ENCODE measurements around the gene PNPLA3. TPM values are rescaled to one million over a fixed set of nuclear protein-coding genes. Genes with fewer than 3 reads are reported as not detected.

PNPLA3 gene
- total RNA-seq, 1 experiment from 2014 or later: 17.5 TPM

- no peak for TF ChIP-seq CTCF (conservative IDR thresholded peaks at IDR 0.05)
- H3K4me3 Mint-ChIP-seq: no peak overlapping the region
- Histone ChIP-seq H4K5ac (ENCODE audit: insufficient read length, low read depth, low read length) (no peak overlapping the region), H3K4me2 (ENCODE audit: insufficient read depth, insufficient read length, low read length) (no peak overlapping the region), H3K79me1 (ENCODE audit: insufficient read depth, low read depth, low read length, poor library complexity, severe bottlenecking) (no peaks in the 10 kb centered on the region), H4K8ac (replicated peaks; ENCODE audit: insufficient read length, low read depth, low read length) (no peak overlapping the region), H2AK5ac (ENCODE audit: insufficient read length, low read length) (no peak overlapping the region), H2BK20ac (ENCODE audit: low read depth, low read length, poor library complexity, severe bottlenecking) (no peak overlapping the region), H2AFZ (ENCODE audit: low read length) (no peak overlapping the region), H3K23ac (ENCODE audit: insufficient read length, low read depth, low read length) (no peak overlapping the region), H3K4ac (ENCODE audit: low read depth, low read length) (no peak overlapping the region), H2BK15ac (ENCODE audit: low read depth, low read length) (no peak overlapping the region), H3K9me3 (ENCODE audit: control insufficient read depth, low read depth, low read length) (no peaks in the 10 kb centered on the region), H4K91ac (ENCODE audit: insufficient read length, low read depth, low read length) (no peak overlapping the region), H3K27ac (ENCODE audit: insufficient read length, low read depth, low read length) (no peak overlapping the region), H2BK5ac (ENCODE audit: insufficient read length, low read length) (no peak overlapping the region), H2BK120ac (ENCODE audit: low read depth, low read length, poor library complexity, severe bottlenecking) (no peak overlapping the region), H3K56ac (ENCODE audit: insufficient read length, low read depth, low read length) (no peak overlapping the region), H3K9ac (ENCODE audit: extremely low read depth, insufficient read length, low read length) (no peak overlapping the region), H3K18ac (ENCODE audit: insufficient read length, low read depth, low read length) (no peak overlapping the region), H4K20me1 (ENCODE audit: control insufficient read depth, insufficient read depth, insufficient read length) (peaks cover 4% of the 10 kb centered on the region), H3K79me2 (ENCODE audit: insufficient read depth, low read length) (no peaks in the 10 kb centered on the region), H3K27me3 (ENCODE audit: insufficient read depth, low read length) (no peaks in the 10 kb centered on the region), H3K4me1 (ENCODE audit: insufficient read depth, low read length) (no peaks in the 10 kb centered on the region), H3K14ac (ENCODE audit: insufficient read depth, low read length) (no peak overlapping the region; the same call in 1 of the 2 replicates), H3T11ph (ENCODE audit: low read length) (no peak overlapping the region), H3K23me2 (ENCODE audit: insufficient read length, low read depth, low read length, poor library complexity, severe bottlenecking) (no peaks in the 10 kb centered on the region), H2BK12ac (ENCODE audit: insufficient read length, low read depth, low read length) (no peak overlapping the region)
- WGBS (ENCODE audit: extremely low coverage, insufficient read length, low lambda C conversion rate): no CpG with 5 or more reads among the region's 16 CpGs
- H3K27me3 Mint-ChIP-seq (ENCODE audit: low read depth): no peaks in the 10 kb centered on the region
- peaks cover 4 to 8% of the 10 kb centered on the region in 2 experiments; a peak in 3 of 4 replicates for H3K4me1 Mint-ChIP-seq
- H3K9me3 Mint-ChIP-seq: no peaks in the 10 kb centered on the region
- H3K27ac Mint-ChIP-seq: no peak overlapping the region; a peak in 1 of 7 replicates
- peaks cover 17 to 81% (median 79%) of the 10 kb centered on the region in 3 experiments; a peak in 6 of 7 replicates for H3K36me3 Mint-ChIP-seq (ENCODE audit: insufficient read depth in 1 of 3, low read depth in 3 of 3)
- no peak for DNase-seq
Measured at GRCh38 chr22:43992331-43992821, 68.8 kb downstream of the PNPLA3 start.
